Fibroblast of the aortic adventitia (primary cell): ENCODE results near the gene TERT. TPM values are rescaled to one million over a fixed set of nuclear protein-coding genes. Genes with fewer than 3 reads are reported as not detected.
"Not testable (repeated sequence)": the region's sequence is repeated elsewhere in the genome, so short reads cannot be mapped to it uniquely, and the experiment has no call there.

ENCODE experiments used
- DNase-seq: peaks from one replicate; pipeline ENCODE4 v3.0.0-alpha.2; 2010; ENCODE audit warnings: low read depth
- H3K4me3 ChIP-seq: 2 replicates; pipeline ENCODE4 v1.5.1; 2011; ENCODE audit warnings: low read depth, mild to moderate bottlenecking, control low read depth, low read length, moderate library complexity
- CTCF ChIP-seq: IDR thresholded peaks from 2 replicates; pipeline ENCODE4 v1.5.1; 2011; ENCODE audit warnings: mild to moderate bottlenecking, low read length, control low read depth, inconsistent platforms; ENCODE audit not compliant: insufficient read depth
- total RNA-seq: library from RNA; depleted of rRNA; stranded (reverse); fragments of >200 nt; gene quantifications from 2 replicates; pipeline ENCODE4 v1.2.3, GENCODE V29; 2012; ENCODE audit warnings: low replicate concordance

The TERT gene
- total RNA-seq = not detected in 2 replicates

GRCh38 chr5:1294835-1295649, at the start of gene TERT:
TSS of gene TERT (minus strand) at chr5:1295068. CDS start at chr5:1294989, 79 bp downstream.
- no peak for DNase-seq
- no peak within 1 kb of the TSS for H3K4me3 ChIP-seq
- no peak for TF ChIP-seq CTCF

GRCh38 chr5:1343931-1344901, 49.3 kb upstream of the TERT start:
- no peak for DNase-seq
- H3K4me3 ChIP-seq = peak overlapping the region; percentile 91
- TF ChIP-seq CTCF = no peak

GRCh38 chr5:1343315-1343751, 48.5 kb upstream of the TERT start:
- peak overlapping the region; percentile 22 for H3K4me3 ChIP-seq
- TF ChIP-seq CTCF = no peak
- no peak for DNase-seq

- H3K4me3 ChIP-seq, DNase-seq: not testable (repeated sequence)
These were observed 47.8 kb upstream of the TERT start for GRCh38 chr5:1342711-1343110.

- no peak overlapping the region for H3K4me3 ChIP-seq
- no peak for DNase-seq
- no peak for TF ChIP-seq CTCF
These were observed 47.4 kb upstream of the TERT start for GRCh38 chr5:1342268-1342667.

GRCh38 chr5:1341863-1342262, 47.0 kb upstream of the TERT start:
- H3K4me3 ChIP-seq = no peak overlapping the region
- no peak for DNase-seq
- TF ChIP-seq CTCF = no peak

- not testable (repeated sequence) for DNase-seq, H3K4me3 ChIP-seq
These were observed 44.9 kb upstream of the TERT start for GRCh38 chr5:1339818-1340210.

- H3K4me3 ChIP-seq, DNase-seq: not testable (repeated sequence)
These were observed 44.4 kb upstream of the TERT start for GRCh38 chr5:1339139-1339817.
